ENCODE results near the gene RAPGEFL1.
"Not testable (repeated sequence)": the region's sequence is repeated elsewhere in the genome, so short reads cannot be mapped to it uniquely, and the experiment has no call there.

RAPGEFL1 gene, protein sequence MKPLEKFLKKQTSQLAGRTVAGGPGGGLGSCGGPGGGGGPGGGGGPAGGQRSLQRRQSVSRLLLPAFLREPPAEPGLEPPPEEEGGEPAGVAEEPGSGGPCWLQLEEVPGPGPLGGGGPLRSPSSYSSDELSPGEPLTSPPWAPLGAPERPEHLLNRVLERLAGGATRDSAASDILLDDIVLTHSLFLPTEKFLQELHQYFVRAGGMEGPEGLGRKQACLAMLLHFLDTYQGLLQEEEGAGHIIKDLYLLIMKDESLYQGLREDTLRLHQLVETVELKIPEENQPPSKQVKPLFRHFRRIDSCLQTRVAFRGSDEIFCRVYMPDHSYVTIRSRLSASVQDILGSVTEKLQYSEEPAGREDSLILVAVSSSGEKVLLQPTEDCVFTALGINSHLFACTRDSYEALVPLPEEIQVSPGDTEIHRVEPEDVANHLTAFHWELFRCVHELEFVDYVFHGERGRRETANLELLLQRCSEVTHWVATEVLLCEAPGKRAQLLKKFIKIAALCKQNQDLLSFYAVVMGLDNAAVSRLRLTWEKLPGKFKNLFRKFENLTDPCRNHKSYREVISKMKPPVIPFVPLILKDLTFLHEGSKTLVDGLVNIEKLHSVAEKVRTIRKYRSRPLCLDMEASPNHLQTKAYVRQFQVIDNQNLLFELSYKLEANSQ

DNA sequence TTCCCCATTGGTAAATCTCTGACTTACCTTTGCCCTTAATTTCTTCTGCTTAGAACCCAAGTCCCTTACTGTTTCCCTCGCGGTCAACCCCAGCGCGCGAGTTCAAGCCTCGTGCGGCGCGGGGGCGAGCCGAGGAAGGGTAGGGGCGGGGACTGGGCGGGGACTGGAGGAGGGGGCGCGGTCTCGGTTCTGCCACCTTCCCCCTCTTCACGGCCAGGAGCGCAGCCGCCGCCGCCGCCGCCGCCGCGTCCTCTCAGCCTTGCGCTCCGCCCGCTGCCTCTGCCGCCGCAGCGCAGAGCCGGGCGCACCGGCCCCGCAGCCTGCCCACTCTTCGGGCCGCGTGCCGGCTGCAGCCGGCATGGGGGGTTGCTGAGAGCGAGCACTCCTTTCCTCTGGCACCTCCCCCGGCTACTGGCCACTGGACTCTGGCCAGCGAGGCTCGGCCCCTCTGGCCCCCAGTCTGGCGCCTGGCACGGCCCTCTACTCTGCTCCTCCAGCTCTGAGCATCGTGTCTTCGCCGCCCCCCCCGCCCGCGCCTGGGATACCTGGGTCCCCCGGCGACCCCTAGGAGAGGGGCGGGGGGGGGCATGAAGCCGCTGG lies at the start of gene RAPGEFL1:
TSS of gene RAPGEFL1 (plus strand) at position 196 of the 600 bp plus-strand sequence. CDS start at position 588, 392 bp downstream.
- FAIRE-seq: no peak

DNA sequence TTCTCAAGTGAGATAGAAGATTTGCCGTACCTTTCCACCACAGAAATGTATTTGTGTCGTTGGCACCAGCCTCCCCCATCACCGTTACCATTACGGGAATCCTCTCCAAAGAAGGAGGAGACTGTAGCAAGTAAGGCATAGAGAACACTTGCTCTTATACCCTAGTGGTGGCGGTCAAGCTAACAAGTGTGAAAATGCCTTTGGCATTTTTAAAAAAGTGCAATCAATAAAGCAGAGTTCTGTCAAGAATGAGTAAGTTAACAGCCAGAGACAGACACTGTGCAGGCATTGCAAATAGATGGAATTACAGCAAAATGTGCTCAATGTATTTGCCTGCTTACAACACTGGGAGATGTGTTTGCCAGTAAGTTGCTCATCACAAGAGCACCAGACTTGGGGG lies 47.8 kb upstream of the RAPGEFL1 start:
- FAIRE-seq: no peak

DNA sequence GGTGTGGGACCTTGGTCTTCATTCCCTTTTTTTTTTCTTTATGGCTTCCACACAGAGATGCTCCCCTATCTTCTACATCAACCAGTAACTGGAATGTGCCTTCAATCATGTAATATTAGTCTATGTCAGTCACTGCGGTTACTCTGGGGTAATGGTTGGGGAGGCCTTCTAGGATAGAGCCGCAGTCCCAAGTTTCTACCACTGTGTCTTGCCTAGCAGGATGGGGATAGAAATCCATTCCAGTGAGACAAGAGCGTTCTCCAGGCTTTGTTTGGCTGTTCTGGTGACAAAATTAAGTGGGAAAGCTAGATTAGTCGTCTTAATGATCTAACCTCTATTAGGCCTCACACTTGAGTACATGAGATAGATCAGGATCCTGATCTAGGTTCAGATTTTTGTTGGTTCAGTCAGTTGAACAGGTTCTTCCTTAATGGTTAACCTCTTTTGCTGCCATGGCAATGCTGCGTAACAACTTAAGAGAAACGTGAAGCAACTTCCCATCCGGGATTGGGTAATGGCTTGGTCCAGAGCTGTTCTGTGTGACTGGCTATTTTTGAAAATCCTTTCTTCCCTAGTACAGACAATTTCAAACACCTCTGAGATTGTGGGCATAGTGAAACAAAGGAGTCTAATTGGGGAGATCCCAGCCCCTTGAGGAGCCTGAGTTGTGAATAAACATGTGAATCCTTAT lies 46.8 kb upstream of the RAPGEFL1 start:
- no peak for FAIRE-seq

DNA sequence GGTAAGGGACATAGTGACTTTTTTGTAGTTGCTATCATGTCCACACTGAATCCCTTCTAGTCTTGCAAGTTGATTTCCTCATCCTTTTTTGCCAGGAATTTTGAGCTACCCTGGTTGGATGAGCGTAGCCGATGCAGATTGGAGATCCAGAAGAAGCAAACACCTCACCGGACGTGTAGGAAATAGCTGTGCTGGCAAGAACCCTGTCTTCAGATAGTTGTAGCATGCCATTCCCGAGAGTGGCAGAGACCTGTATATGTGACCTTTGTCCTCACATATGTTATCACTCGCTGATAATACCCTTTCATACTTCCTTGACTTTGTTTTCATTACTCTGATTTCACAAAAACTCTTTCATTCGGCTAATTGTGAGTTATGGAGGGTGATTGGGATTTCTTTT lies 43.1 kb upstream of the RAPGEFL1 start:
- FAIRE-seq: no peak

DNA sequence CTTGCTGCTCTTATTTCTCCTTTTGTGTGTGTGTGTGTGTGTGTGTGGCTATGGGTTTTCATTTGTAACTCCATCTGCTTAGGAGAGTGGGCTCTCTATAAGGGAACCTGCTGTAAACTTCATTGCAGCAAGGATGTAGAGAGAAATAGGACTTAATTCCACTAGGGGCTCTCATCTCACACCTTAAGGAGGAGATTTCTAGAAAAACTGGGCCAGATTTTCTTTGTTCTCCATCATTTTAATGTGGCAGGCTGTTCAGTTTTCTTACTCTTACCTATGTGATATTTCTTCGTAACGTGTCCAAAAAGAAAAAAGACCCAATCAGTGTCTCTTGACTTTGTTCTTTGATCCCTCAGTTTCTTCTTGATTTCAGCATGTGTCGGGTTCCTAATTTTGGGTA lies 41.5 kb upstream of the RAPGEFL1 start:
- FAIRE-seq: no peak

DNA sequence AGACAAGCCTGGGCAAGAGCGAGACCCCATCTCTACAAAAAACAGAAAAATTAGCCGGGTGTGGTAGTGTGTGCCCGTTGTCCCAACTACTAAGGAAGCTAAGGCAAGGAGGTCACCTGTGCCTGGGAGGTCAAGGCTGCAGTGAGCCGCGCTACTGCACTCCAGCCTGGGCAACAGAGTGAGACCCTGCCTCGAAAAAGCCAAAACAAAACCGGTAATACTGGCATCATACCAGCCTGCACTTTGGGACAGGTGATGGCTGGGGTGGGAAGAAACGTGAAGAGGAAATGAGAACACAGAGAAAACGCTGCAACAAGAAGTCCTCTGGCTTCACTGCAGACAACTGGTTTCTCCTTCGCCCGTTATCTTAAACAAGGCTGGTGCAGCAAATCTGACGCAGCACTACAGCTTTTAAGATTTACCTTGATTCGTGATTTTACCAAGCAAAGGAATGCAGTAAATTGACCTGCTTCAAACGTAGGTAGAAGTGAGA lies 37.7 kb upstream of the RAPGEFL1 start:
- no peak for FAIRE-seq

DNA sequence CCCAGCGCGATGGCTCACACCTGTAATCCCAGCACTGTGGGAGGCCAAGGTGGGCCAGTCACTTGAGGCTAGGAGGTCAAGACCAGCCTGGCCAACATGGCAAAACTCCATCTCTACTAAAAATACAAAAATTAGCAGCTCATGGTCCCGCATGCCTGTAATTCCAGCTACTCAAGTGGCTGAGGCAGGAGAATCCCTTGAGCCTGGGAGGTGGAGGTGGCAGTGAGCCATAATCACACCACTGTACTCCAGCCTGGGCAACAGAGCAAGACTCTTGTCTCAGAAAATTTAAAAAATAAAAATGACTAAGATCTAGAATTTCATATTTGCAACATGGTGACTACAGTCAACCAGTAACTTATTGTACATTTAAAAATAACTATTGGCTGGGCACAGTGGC lies 34.1 kb upstream of the RAPGEFL1 start:
- FAIRE-seq: not testable (repeated sequence)

DNA sequence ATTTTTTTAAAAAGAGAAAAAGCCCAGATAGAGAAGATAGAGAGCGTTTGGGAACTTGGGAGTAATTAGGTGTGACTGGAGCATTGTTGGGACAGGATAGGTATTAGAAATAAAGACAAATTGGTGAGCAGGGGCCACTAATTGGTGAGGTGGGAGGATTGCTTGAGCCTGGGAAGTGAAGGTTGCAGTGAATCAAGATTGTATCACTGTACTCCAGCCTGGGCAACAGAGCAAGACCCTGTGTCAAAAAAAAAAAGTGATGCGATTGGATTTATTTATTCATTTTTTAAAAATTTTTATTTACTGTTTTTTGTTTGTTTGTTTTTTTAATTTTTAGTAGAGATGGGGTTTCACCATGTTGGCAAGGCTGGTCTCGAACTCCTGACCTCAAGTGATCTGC lies 31.8 kb upstream of the RAPGEFL1 start:
- no peak for FAIRE-seq

DNA sequence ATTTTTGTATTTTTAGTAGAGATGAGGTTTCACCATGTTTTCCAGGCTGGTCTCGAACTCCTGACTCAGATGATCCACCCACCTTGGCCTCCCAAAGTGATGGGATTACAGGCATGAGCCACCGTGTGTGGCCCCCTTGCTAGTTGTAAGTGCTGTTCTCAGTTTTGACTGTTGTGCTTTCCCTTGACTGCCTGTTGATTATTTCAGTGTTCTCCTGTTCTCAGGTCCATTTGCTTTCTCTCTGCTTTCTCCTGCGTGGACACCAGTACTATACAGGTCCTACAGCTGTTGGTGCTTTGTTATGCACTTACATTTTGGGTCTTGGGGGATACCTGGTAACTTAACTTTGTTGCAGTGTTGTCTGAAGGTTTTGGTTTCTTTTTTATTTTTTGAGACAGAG lies 28.7 kb upstream of the RAPGEFL1 start:
- no peak for FAIRE-seq

DNA sequence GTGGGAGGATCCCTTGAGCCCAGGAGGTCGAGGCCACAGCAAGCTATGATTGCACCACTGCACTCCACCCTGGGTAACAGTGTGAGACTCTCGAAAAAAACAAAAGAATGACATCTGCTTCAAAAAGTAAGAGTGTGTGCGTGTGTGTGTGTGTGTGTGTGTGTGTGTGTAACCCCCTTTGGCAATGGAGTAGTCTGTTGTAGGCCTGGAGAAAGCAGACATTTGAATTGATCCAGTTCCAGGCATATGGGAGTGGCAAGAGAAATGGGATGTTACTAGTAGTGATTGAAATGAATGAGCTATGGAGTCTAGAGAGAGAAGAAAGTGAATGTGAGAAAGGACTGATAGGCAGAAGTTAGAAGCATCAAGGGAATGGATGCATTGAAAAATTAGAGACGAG lies 27.0 kb upstream of the RAPGEFL1 start:
- FAIRE-seq: no peak

DNA sequence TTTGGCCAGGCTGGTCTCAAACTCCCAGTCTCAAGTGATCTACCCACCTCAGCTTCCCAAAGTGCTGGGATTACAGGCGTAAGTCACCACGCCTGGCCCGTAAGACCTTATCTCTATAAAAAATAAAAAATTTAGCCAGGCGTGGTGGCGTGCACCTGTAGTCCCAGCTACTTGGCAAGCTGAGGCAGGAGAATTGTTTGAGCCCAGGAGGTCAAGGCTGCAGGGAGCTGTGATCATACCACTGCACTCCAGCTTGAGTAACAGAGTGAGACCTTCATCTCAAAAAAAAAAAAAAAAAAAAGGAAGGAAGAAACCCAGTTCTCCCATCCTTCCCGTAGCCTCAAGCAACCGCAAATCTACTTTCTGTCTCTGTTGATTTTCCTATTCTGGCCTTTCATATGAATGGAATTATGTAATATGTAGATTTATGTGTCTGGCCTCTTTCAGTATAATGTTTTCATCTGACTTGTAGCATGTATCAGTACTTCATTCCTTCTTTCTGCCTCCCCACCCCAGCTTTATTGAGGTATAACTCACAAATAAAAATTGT lies 25.8 kb upstream of the RAPGEFL1 start:
- FAIRE-seq: no peak

DNA sequence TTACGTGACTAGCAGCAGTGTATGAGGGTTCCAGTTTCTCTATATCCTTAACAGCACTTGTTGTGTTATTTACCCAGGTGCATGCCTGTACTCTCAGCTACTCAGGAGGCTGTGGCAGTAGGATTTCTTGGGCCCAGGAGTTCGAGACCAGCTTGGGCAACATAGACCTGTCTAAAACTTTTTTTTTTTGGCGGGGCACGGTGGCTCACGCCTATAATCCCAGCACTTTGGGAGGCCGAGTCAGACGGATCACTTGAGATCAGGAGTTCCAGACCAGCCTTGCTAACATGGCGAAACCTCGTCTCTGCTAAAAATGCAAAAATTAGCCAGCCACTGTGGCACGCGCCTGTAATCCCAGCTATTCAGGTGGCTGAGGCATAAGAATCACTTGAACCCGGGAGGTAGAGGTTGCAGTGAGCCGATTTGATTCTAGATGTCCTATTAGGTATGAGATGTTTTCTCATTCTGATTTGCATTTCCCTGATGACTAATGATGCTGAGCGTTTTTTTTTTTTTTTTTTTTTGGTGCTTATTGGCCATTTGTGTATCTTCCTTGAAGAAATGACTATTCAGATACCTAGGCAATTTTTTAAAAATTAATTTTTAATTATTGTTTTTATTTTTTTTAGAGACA lies 23.6 kb upstream of the RAPGEFL1 start:
- FAIRE-seq: no peak

DNA sequence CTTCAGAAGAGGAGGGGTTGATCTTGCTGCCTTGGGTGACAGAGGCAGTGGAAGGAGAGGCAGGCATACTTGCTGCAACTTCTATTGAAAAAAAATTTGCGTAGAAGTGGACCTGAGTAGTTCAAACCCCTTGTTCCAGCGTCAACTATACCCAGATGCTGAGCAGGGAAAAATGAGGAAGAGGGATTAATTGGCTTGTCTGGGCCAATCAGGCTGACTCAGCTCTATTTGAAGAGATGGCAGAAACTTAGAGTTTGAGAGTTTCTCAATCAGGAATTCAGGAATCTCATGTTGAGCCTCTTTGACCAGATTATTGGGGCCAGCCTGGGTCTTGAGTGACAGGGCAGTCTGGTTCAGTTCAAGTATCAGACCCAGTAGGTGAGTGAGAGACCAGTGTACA lies 19.3 kb upstream of the RAPGEFL1 start:
- no peak for FAIRE-seq

DNA sequence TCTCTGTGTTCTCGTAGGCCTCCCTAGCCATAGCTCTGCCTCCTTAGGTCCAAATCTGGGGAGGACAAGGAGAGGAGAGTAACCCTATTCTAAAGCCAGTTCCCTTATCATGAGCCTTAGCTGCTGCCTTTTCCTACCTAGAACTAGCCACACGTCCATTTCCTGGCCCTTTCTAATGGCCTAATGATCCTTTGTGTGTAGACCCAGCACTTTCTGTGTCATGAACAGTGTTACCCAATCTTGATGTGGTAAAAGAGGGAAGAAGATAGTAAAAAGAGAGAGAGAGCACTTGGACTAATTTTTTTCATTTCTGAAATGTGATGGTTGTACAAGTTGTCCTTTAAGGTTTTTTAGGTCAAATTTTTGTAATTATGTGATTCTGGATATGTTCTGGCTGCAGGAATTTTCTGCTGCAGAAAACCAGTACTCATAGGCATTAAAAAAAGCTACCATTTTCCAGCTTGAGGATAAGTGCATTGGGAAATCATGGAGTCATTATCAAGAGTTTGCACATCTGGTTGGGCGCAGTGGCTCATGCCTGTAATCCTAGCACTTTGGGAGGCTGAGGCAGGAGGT lies 18.7 kb upstream of the RAPGEFL1 start:
- FAIRE-seq: no peak

DNA sequence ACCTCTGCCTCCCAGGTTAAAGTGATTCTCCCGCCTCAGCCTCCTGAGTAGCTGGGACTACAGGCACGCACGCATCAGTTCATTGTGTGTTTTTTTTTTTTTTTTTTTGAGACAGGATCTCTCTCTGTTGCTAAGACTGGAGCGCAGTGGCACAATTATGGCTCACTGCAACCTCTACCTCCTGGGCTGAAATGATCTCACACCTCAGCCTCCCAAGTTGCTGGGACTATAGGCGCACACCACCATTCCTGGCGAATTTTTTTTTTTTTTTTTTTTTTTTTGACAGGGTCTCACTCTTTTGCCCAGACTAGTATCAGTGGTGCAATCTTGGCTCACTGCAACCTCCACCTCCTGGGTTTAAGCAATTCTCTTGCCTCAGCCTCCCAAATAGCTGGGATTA lies 17.8 kb upstream of the RAPGEFL1 start:
- no peak for FAIRE-seq

DNA sequence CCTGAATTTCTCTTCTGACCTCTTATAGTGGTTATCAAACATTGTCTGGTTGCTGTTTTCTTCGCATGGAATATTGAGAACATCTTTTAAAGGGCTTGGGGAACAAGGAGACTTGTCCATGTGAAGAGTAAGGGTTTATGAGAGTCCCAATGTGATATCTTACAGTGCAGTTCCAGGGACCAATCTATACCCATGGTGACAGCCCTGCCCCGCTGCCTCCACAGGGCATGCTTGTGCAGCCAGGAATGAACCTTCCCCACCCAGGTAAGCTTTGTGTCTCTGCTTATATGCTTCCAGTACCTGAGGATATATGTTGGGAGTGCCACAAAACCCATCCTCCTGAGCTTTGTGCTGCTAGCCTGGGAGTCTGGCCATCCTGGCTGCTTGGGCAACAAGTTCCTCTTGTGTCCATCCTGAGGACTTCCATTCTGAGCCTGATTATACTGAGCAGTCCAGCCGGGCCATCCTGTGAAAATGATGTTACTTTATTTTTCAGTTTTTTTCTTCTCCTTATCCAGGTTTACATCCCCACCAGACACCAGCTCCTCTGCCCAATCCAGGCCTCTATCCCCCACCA lies 9.5 kb upstream of the RAPGEFL1 start:
- no peak for FAIRE-seq

DNA sequence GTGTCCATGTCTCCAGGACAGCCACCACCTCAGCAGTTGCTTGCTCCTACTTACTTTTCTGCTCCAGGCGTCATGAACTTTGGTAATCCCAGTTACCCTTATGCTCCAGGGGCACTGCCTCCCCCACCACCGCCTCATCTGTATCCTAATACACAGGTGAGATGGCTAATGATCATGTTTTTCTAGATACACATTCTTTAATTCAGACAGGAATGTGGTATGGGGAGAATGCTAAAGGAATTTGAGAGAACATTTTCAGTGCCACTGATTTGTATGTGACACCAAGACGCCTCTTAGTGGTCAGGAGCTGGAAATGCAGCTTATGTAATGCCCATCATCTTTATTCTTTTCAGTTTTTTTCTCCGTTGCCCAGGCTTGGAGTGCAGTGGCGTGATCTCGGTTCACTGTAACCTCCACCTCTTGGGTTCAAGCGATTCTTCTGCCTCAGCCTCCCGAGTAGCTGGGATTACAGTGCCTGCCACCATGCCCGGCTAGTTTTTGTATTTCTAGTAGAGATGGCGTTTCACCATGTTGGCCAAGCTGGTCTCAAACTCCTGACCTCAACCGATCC lies 8.9 kb upstream of the RAPGEFL1 start:
- peak; percentile 91 for FAIRE-seq

DNA sequence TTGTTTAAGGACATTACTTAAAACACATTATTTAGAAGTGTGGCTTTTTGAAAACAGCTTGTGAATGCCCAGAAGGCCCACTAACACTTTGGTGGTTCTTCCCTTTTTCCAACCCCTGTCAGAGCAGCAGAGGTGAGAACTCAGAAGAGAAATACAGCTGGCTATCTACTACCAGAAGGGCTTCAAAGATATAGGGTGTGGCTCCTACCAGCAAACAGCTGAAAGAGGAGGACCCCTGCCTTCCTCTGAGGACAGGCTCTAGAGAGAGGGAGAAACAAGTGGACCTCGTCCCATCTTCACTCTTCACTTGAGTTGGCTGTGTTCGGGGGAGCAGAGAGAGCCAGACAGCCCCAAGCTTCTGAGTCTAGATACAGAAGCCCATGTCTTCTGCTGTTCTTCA lies 6.9 kb upstream of the RAPGEFL1 start:
- FAIRE-seq: no peak

DNA sequence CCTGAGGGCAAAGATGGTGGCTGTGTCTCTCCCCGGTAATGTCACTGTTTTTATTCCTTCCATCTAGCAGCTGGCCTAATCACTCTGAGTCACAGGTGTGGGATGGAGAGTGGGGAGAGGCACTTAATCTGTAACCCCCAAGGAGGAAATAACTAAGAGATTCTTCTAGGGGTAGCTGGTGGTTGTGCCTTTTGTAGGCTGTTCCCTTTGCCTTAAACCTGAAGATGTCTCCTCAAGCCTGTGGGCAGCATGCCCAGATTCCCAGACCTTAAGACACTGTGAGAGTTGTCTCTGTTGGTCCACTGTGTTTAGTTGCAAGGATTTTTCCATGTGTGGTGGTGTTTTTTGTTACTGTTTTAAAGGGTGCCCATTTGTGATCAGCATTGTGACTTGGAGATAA lies 5.5 kb upstream of the RAPGEFL1 start:
- no peak for FAIRE-seq

DNA sequence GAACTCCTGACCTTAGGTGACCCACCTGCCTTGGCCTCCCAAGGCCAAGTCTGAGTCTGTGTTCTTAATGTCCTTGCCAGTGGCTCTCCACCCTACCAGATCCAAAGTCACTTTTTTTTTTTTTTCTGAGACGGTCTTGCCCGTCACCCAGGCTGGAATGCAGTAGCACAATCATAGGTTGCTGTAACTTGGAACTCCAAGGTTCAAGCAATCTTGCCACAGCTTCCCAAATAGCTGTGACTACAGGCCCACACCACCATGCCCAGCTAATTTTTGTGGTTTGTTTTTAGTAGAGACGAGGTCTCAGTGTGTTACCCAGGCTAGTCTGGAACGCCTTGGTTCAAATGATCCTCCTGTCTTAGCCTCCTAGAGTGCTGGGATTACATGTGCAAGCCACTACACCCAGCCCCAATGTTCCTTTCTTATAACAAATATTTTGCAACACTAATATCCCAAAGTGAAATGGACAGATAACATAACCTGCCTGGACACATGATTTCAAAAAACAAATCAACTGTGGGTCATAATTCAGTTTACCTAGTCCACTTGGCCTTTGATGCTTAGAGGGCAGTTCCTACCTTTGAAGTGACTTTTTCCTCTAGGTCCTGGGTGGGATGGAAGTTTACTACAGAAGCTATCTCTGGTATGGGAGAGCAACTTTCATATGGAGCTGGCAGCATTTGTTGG lies 4.0 kb upstream of the RAPGEFL1 start:
- no peak for FAIRE-seq

DNA sequence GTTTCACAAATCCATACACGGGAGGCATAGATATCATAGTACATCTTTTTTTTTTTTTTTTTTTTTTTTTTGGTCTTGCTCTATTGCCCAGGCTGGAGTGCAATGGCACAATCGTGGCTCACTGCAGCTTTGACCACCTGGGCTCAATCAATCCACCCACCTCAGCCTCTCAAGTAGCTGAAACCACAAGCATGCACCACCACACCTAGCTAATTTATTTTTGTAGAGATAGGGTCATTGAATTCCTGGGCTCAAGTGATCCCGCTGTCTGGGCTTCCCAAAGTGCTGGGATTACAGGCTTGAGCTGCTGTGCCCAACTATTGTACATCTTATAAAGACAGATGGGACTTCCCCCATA lies 3.5 kb upstream of the RAPGEFL1 start:
- no peak for FAIRE-seq

Data from A204.1 (cell line).